OCI-LY3 (cell line): ENCODE results near the gene PIP5K1B.

Source experiments
- EZH2phosphoT487 ChIP-seq: fragments of 200-600 bp; shearing (Covaris generic); IDR thresholded peaks from 2 replicates; pipeline ENCODE4 v1.6.1; 2018; ENCODE audit warnings: antibody characterized with exemption, mixed run types, low read depth
- TF ChIP-seq, protein P1 (sequence below): fragments of 200-600, 300-600 bp; sonication (generic); IDR thresholded peaks from 2 replicates; pipeline ENCODE4 v1.5.1; 2014; ENCODE audit warnings: antibody characterized with exemption, low read length, low read depth

- TF ChIP-seq, protein P1, sequence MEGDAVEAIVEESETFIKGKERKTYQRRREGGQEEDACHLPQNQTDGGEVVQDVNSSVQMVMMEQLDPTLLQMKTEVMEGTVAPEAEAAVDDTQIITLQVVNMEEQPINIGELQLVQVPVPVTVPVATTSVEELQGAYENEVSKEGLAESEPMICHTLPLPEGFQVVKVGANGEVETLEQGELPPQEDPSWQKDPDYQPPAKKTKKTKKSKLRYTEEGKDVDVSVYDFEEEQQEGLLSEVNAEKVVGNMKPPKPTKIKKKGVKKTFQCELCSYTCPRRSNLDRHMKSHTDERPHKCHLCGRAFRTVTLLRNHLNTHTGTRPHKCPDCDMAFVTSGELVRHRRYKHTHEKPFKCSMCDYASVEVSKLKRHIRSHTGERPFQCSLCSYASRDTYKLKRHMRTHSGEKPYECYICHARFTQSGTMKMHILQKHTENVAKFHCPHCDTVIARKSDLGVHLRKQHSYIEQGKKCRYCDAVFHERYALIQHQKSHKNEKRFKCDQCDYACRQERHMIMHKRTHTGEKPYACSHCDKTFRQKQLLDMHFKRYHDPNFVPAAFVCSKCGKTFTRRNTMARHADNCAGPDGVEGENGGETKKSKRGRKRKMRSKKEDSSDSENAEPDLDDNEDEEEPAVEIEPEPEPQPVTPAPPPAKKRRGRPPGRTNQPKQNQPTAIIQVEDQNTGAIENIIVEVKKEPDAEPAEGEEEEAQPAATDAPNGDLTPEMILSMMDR: no peak
- no peak for TF ChIP-seq EZH2phosphoT487
Measured at GRCh38 chr9:68750255-68750654, 45.2 kb downstream of the PIP5K1B start.
